Measurements from ENCODE around the gene TNS3. TPM values are rescaled to one million over a fixed set of nuclear protein-coding genes. Genes with fewer than 3 reads are reported as not detected.
A peak's percentile ranks its signal among the peaks of the same experiment; 100 is the strongest.
"Not testable (repeated sequence)": the region's sequence is repeated elsewhere in the genome, so short reads cannot be mapped to it uniquely, and the experiment has no call there.

Gene TNS3
- total RNA-seq, 1 experiment from 2014 or later: 135 TPM

- peaks cover 7% of the 10 kb centered on the region for H3K36me3 Mint-ChIP-seq (ENCODE audit: insufficient read depth, unreplicated experiment)
- H3K9me3 Mint-ChIP-seq (ENCODE audit: low read depth, unreplicated experiment): no peaks in the 10 kb centered on the region
- CTCF ChIA-PET: no interaction called here
- intact Hi-C loops (cut with micrococcal nuclease; ENCODE audit: unreplicated experiment): loop anchor here (10.0 kb wide), 1 partner anchor 192 kb away; no protein-coding TSS in a partner anchor
- H3K4me3 Mint-ChIP-seq (ENCODE audit: low read depth, unreplicated experiment): no peak overlapping the region
- peaks cover 53% of the 10 kb centered on the region for H3K4me1 Mint-ChIP-seq (ENCODE audit: low read depth, unreplicated experiment)
- no peak for TF ChIP-seq CTCF (IDR thresholded peaks at IDR 0.05; ENCODE audit: unreplicated experiment)
- no peak overlapping the region for H3K27ac Mint-ChIP-seq (ENCODE audit: unreplicated experiment)
- BruUV-seq (replicated peaks): no TSS peak
- no peak for DNase-seq
- H3K27me3 Mint-ChIP-seq (ENCODE audit: unreplicated experiment): no peaks in the 10 kb centered on the region
Observed at GRCh38 chr7:47472444-47473157, 109.3 kb downstream of the TNS3 start.

- Mint-ChIP-seq H3K36me3 (ENCODE audit: insufficient read depth, unreplicated experiment) (peaks cover 7% of the 10 kb centered on the region), H3K4me1 (ENCODE audit: low read depth, unreplicated experiment) (peaks cover 51% of the 10 kb centered on the region), H3K27me3 (ENCODE audit: unreplicated experiment) (no peaks in the 10 kb centered on the region), H3K9me3 (ENCODE audit: low read depth, unreplicated experiment) (no peaks in the 10 kb centered on the region), H3K4me3 (ENCODE audit: low read depth, unreplicated experiment) (no peak overlapping the region), H3K27ac (ENCODE audit: unreplicated experiment) (no peak overlapping the region)
- no peak for DNase-seq
- no peak for TF ChIP-seq CTCF (IDR thresholded peaks at IDR 0.05; ENCODE audit: unreplicated experiment)
- CTCF ChIA-PET: interaction anchor here (1.6 kb wide), 1 partner anchor 36 kb away, joined by 5 read pairs; no protein-coding TSS in a partner anchor
- intact Hi-C loops (cut with micrococcal nuclease; ENCODE audit: unreplicated experiment): loop anchor here (2.0 to 10.0 kb wide), 2 partner anchors 29 to 193 kb away; no protein-coding TSS in a partner anchor
- BruUV-seq (replicated peaks): no TSS peak
Observed at GRCh38 chr7:47471831-47472230, 110.1 kb downstream of the TNS3 start.

- Mint-ChIP-seq H3K27me3 (ENCODE audit: unreplicated experiment) (no peaks in the 10 kb centered on the region), H3K9me3 (ENCODE audit: low read depth, unreplicated experiment) (no peaks in the 10 kb centered on the region), H3K4me1 (ENCODE audit: low read depth, unreplicated experiment) (peaks cover 46% of the 10 kb centered on the region), H3K27ac (ENCODE audit: unreplicated experiment) (no peak overlapping the region), H3K4me3 (ENCODE audit: low read depth, unreplicated experiment) (peak overlapping the region; percentile 57), H3K36me3 (ENCODE audit: insufficient read depth, unreplicated experiment) (peaks cover 7% of the 10 kb centered on the region)
- no peak for TF ChIP-seq CTCF (IDR thresholded peaks at IDR 0.05; ENCODE audit: unreplicated experiment)
- CTCF ChIA-PET: interaction anchor here (1.0 to 1.6 kb wide), 3 partner anchors 11 to 35 kb away, joined by 4 to 7 read pairs (median 5); no protein-coding TSS in a partner anchor
- intact Hi-C loops (cut with micrococcal nuclease; ENCODE audit: unreplicated experiment): loop anchor here (2.0 to 10.0 kb wide), 2 partner anchors 29 to 193 kb away; no protein-coding TSS in a partner anchor
- no peak for DNase-seq
- no TSS peak for BruUV-seq (replicated peaks)
Observed at GRCh38 chr7:47471358-47471703, 110.6 kb downstream of the TNS3 start.

- Mint-ChIP-seq H3K36me3 (ENCODE audit: insufficient read depth, unreplicated experiment) (peaks cover 7% of the 10 kb centered on the region), H3K27ac (ENCODE audit: unreplicated experiment) (peak overlapping the region; percentile 70), H3K27me3 (ENCODE audit: unreplicated experiment) (no peaks in the 10 kb centered on the region), H3K4me1 (ENCODE audit: low read depth, unreplicated experiment) (peaks cover 40% of the 10 kb centered on the region), H3K9me3 (ENCODE audit: low read depth, unreplicated experiment) (no peaks in the 10 kb centered on the region), H3K4me3 (ENCODE audit: low read depth, unreplicated experiment) (peak overlapping the region; percentile 57)
- no TSS peak for BruUV-seq (replicated peaks)
- no peak for TF ChIP-seq CTCF (IDR thresholded peaks at IDR 0.05; ENCODE audit: unreplicated experiment)
- DNase-seq: peak; percentile 84
- intact Hi-C loops (cut with micrococcal nuclease; ENCODE audit: unreplicated experiment): loop anchor here (2.0 to 10.0 kb wide), 2 partner anchors 28 to 194 kb away; no protein-coding TSS in a partner anchor
- CTCF ChIA-PET: interaction anchor here (0.6 to 1.6 kb wide), 8 partner anchors 10 to 622 kb away, joined by 3 to 7 read pairs (median 4); no protein-coding TSS in a partner anchor
Observed at GRCh38 chr7:47470567-47471357, 111.1 kb downstream of the TNS3 start.

- peak overlapping the region; percentile 57 for H3K4me3 Mint-ChIP-seq (ENCODE audit: low read depth, unreplicated experiment)
- DNase-seq; H3K36me3 Mint-ChIP-seq (ENCODE audit: insufficient read depth, unreplicated experiment); H3K27ac Mint-ChIP-seq (ENCODE audit: unreplicated experiment); H3K27me3 Mint-ChIP-seq (ENCODE audit: unreplicated experiment); BruUV-seq (replicated peaks); H3K9me3 Mint-ChIP-seq (ENCODE audit: low read depth, unreplicated experiment): not testable (repeated sequence)
- CTCF ChIA-PET: interaction anchor here (1.4 kb wide), 1 partner anchor 14 kb away, joined by 5 read pairs; no protein-coding TSS in a partner anchor
- peaks cover 38% of the 10 kb centered on the region for H3K4me1 Mint-ChIP-seq (ENCODE audit: low read depth, unreplicated experiment)
- intact Hi-C loops (cut with micrococcal nuclease; ENCODE audit: unreplicated experiment): loop anchor here (2.0 to 10.0 kb wide), 2 partner anchors 27 to 195 kb away; no protein-coding TSS in a partner anchor
Observed at GRCh38 chr7:47469846-47470245, 112.1 kb downstream of the TNS3 start.
